Body of pancreas (tissue), 4 donors: Measurements from ENCODE around the gene TRA2B. TPM values are rescaled to one million over a fixed set of nuclear protein-coding genes. Genes with fewer than 3 reads are reported as not detected.
A peak's percentile ranks its signal among the peaks of the same experiment; 100 is the strongest.

Source experiments
- ATAC-seq: fragments of 150-250 bp; one replicate; pipeline ENCODE4 v1.9.1; 2016
- DNase-seq, 4 donors: peaks; one replicate each; pipeline ENCODE4 v3.0.0-alpha.2; 2019
- H3K27ac ChIP-seq, 4 donors: fragments of 200-600 bp; sonication (generic); 1 replicate in 3 of 4; 2 replicates in 1 of 4; pipeline versions ENCODE4 v1.5.1 to v1.6.1; 2016 to 2019; ENCODE audit warnings: mild to moderate bottlenecking in 1 of 4, mixed read lengths in 1 of 4, moderate library complexity in 1 of 4
- H3K27me3 ChIP-seq, 2 donors: fragments of 200-600 bp; sonication (generic); one replicate each; pipeline ENCODE4 v1.6.0; 2016; ENCODE audit warnings: mild to moderate bottlenecking in 1 of 2
- H3K36me3 ChIP-seq, 2 donors: fragments of 200-600 bp; sonication (generic); replicated peaks in 1 of 2; 2 replicates each; pipeline ENCODE4 v1.5.1; 2016; ENCODE audit warnings: low read depth in 2 of 2; ENCODE audit not compliant: insufficient read depth in 1 of 2
- H3K4me1 ChIP-seq: fragments of 200-600 bp; sonication (generic); one replicate; pipeline ENCODE4 v1.6.0; 2016
- H3K4me3 ChIP-seq, 2 donors: fragments of 200-600 bp; sonication (generic); 1 replicate in 1 of 2; 2 replicates in 1 of 2; pipeline ENCODE4 v1.5.1; 2016 to 2019
- H3K9me3 ChIP-seq, 3 donors: fragments of 200-600 bp; sonication (generic); 1 replicate in 2 of 3; 2 replicates in 1 of 3; pipeline ENCODE4 v1.5.1; 2016
- POLR2A ChIP-seq, 3 donors: fragments of 450-650 bp; IDR thresholded peaks; one replicate each; pipeline ENCODE4 v1.6.1; 2016; ENCODE audit warnings: antibody characterized with exemption in 3 of 3, mild to moderate bottlenecking in 2 of 3
- WGBS, 2 donors: methylation state at CpG; one replicate each; pipeline ENCODE4 v1.1.5; 2017; 5-methylcytosine and 5-hydroxymethylcytosine counted together
- intact Hi-C: fragments of 100-400 bp; cut with DNase I; formaldehyde crosslinking; loops from one replicate; pipeline ENCODE4 v1.15.1; 2023
- total RNA-seq, 2 donors: library from RNA; depleted of rRNA; stranded (reverse); fragments of >200 nt; gene quantifications; one replicate each; pipeline ENCODE4 v1.1.0, GENCODE V29; 2016
- TF ChIP-seq, protein P1 (sequence below), 7 experiments: fragments of 450-650 bp in 4 of 7; fragments of 200-600 bp in 3 of 7; sonication (generic) in 3 of 7; IDR thresholded peaks; one replicate each; pipeline ENCODE4 v1.5.1; 2016 to 2019; ENCODE audit warnings: antibody characterized with exemption in 7 of 7

The TRA2B gene
- total RNA-seq, 2 donors from 2014 or later, result 74.2 to 323 TPM

DNA sequence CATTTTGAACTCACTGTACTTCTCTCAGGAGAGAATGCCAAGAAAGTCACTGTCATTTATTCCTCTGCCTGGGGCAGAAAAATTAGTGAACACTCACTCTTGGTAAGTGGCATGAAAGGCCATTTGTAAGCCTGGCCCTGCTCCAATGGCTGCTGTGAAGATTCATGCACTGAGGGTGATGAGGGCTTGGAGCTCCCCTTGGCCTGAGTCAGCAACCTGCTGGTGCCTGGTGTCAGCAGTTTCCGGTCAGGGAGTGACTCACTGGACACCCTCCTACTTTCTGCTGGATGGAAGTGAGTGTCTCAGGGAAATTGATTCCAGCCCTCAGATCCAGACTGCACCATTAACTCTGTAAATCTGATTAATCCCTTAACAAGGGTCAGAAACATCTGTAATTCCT is 37.6 kb downstream of the TRA2B start:
- ATAC-seq (no peak), DNase-seq (peak in 3 of 4 donors; percentile 37 to 55 (median 47))
- Histone ChIP-seq H3K27ac (no peak overlapping the region), H3K4me3 (no peak overlapping the region), H3K36me3 (no peaks in the 10 kb centered on the region), H3K27me3 (no peaks in the 10 kb centered on the region), H3K4me1 (no peaks in the 10 kb centered on the region), H3K9me3 (no peaks in the 10 kb centered on the region)
- no peak for TF ChIP-seq POLR2A (IDR thresholded peaks at IDR 0.05)
- TF ChIP-seq, protein P1, sequence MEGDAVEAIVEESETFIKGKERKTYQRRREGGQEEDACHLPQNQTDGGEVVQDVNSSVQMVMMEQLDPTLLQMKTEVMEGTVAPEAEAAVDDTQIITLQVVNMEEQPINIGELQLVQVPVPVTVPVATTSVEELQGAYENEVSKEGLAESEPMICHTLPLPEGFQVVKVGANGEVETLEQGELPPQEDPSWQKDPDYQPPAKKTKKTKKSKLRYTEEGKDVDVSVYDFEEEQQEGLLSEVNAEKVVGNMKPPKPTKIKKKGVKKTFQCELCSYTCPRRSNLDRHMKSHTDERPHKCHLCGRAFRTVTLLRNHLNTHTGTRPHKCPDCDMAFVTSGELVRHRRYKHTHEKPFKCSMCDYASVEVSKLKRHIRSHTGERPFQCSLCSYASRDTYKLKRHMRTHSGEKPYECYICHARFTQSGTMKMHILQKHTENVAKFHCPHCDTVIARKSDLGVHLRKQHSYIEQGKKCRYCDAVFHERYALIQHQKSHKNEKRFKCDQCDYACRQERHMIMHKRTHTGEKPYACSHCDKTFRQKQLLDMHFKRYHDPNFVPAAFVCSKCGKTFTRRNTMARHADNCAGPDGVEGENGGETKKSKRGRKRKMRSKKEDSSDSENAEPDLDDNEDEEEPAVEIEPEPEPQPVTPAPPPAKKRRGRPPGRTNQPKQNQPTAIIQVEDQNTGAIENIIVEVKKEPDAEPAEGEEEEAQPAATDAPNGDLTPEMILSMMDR (IDR thresholded peaks at IDR 0.05), result no peak
- 33 to 45% methylated on average over 1 of the region's 1 CpG for WGBS, 2 donors
- intact Hi-C loops, result no loop called here

DNA sequence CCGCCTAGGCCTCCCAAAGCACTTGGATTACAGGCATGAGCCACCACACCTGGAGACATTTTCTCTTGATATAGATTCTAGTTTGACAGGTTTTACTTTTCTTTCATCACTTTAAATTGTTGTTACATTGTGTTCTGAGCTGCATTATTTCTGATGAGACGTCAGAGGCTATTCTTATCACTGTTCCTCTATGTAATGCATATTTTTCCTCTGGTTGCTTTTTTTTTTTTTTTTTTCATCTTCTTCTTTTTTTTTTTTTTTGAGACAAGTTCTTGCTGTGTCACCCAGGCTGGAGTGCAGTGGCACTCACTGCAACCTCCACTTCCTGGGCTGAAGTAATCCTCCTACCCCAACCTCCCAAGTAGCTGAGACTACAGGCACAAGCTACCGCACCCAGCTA is 41.2 kb downstream of the TRA2B start:
- TF ChIP-seq POLR2A (IDR thresholded peaks at IDR 0.05), result no peak
- TF ChIP-seq, protein P1 (IDR thresholded peaks at IDR 0.05), result no peak
- H3K27me3 ChIP-seq, result no peaks in the 10 kb centered on the region
- H3K36me3 ChIP-seq, result no peaks in the 10 kb centered on the region
- intact Hi-C loops, result no loop called here
- ATAC-seq (no peak), DNase-seq (no peak)
- no peaks in the 10 kb centered on the region for H3K9me3 ChIP-seq
- no peaks in the 10 kb centered on the region for H3K4me1 ChIP-seq
- WGBS, 2 donors, result 78 to 82% methylated on average over 3 of the region's 3 CpGs
- no peak overlapping the region for H3K27ac ChIP-seq
- no peak overlapping the region for H3K4me3 ChIP-seq

DNA sequence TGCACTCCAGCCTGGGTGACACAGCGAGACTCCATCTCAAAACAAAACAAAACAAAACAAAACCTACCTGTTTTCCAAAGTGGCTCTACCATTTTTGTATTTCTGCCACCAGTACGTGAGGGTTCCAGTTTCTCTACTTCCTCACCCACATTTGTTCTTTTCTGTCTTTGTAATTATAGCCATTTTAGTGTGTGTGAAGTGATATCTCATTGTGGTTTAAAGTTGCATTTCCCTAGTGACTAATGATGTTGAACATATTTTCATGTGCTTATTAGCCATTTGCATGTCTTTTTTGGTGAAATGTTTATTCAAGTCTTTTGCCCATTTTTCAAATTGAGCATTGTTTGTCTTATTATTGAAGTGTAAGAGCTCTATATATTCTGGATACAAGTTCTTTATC is 50.7 kb downstream of the TRA2B start:
- Histone ChIP-seq H3K4me3 (no peak overlapping the region), H3K27me3 (no peaks in the 10 kb centered on the region), H3K9me3 (no peaks in the 10 kb centered on the region), H3K36me3 (no peaks in the 10 kb centered on the region), H3K27ac (no peak overlapping the region), H3K4me1 (no peaks in the 10 kb centered on the region)
- 81 to 91% methylated on average over 2 of the region's 2 CpGs for WGBS, 2 donors
- TF ChIP-seq, protein P1 (IDR thresholded peaks at IDR 0.05), result no peak
- no peak for TF ChIP-seq POLR2A (IDR thresholded peaks at IDR 0.05)
- intact Hi-C loops, result no loop called here
- ATAC-seq, result no peak
- DNase-seq, result no peak

DNA sequence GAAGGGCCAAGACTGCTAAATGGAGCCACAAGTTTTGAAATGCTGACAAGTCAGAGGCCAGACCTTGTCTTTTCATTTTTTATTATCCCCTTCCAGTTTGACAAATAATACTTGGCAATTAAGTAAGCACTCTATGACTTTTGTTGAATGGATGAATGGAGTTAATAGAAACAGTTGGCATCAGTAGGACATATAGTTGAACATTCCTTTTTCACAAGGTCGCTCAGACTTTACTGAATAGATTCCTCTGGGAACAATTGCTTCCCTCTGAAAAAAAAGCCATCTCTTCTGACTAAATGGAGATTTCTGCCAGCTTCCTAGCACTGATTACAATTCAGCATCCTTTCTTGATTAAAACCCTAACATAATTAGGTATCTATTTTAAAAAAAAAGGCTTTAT is 53.2 kb downstream of the TRA2B start:
- no peaks in the 10 kb centered on the region for H3K4me1 ChIP-seq
- H3K4me3 ChIP-seq, result no peak overlapping the region
- no peaks in the 10 kb centered on the region for H3K27me3 ChIP-seq
- intact Hi-C loops, result no loop called here
- TF ChIP-seq POLR2A (IDR thresholded peaks at IDR 0.05), result no peak
- TF ChIP-seq, protein P1 (IDR thresholded peaks at IDR 0.05), result no peak
- H3K36me3 ChIP-seq, result no peaks in the 10 kb centered on the region
- H3K9me3 ChIP-seq, result no peaks in the 10 kb centered on the region
- ATAC-seq (no peak), DNase-seq (no peak)
- 62 to 65% methylated on average over 1 of the region's 1 CpG for WGBS, 2 donors
- H3K27ac ChIP-seq, result no peak overlapping the region

DNA sequence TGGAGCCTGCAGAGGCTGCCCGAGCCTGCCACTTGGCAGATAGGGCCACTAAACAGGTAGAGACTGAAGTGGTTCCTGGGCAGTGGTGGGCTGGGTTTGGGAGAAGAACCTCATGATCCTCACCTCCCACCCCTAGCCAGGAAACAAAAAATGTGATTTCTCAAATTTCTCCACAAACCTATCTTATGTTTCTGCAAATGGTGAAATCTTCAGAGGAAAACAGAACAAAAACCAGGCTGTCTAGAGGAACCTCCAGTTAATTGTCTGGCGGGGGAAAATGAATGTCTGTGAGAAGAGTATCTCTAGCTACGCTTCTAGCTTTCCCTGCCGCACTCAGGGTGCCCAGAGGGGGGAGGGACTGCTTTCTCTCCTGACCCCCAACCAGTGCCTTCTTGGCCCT is 55.9 kb downstream of the TRA2B start:
- no peak for DNase-seq
- 87 to 91% methylated on average over 4 of the region's 4 CpGs for WGBS, 2 donors
- Histone ChIP-seq H3K4me1 (no peaks in the 10 kb centered on the region), H3K36me3 (no peaks in the 10 kb centered on the region), H3K9me3 (no peaks in the 10 kb centered on the region), H3K4me3 (no peak overlapping the region), H3K27me3 (no peaks in the 10 kb centered on the region), H3K27ac (no peak overlapping the region)
- TF ChIP-seq POLR2A (IDR thresholded peaks at IDR 0.05), result no peak
- TF ChIP-seq, protein P1 (IDR thresholded peaks at IDR 0.05), result no peak
- ATAC-seq, result no peak
- intact Hi-C loops, result no loop called here
